Measurements from ENCODE around the gene ANKLE2.
A peak's percentile ranks its signal among the peaks of the same experiment; 100 is the strongest.
"Not testable (repeated sequence)": the region's sequence is repeated elsewhere in the genome, so short reads cannot be mapped to it uniquely, and the experiment has no call there.

ANKLE2 gene

DNA sequence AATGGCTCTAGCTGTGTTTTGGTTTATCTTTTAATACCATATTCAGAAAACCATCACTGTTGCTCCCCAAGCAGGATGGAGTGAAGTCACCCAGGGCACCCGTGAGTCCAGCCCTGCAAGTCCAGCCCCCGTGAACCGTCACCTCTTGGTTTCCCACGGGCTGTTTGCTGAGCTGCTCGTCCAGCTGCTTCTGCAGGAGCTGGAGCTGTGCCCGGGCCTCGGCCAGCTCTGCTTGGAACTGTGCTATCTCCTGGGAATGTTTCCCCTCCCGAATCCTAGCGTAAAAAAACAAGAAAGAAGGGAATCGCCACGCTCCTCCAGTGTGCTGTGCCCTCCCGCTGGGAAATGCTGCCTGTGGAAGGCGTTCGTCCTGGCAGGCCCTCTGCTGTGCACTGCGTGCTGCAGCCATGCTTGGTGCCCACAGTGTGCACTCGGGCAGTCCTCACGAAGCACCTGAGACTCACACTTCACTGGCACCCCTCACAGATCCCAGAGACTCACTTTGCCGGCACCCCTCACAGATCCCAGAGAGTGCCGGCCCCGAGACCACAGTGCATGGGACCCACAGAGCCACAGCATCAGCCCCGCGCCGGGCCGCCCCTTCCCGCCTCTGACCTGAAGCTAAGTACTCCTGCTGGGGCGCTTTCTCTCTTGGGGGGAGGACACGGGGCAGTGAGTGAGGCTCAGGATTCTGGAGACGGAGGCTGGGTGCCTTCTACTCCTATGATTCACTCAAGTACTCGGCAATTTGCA lies 15.4 kb upstream of the ANKLE2 start:
- DNase-seq: no peak

DNA sequence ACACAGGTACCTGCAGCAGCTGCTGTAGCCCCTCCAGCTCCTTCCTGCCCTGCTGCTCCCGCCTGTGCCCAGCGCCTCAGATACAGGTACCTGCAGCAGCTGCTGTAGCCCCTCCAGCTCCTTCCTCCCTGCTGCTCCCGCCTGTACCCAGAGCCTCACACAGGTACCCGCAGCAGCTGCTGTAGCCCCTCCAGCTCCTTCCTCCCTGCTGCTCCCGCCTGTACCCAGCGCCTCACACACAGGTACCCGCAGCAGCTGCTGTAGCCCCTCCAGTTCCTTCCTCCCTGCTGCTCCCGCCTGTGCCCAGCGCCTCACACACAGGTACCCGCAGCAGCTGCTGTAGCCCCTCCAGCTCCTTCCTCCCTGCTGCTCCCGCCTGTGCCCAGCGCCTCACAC lies 14.6 kb upstream of the ANKLE2 start:
- not testable (repeated sequence) for DNase-seq

DNA sequence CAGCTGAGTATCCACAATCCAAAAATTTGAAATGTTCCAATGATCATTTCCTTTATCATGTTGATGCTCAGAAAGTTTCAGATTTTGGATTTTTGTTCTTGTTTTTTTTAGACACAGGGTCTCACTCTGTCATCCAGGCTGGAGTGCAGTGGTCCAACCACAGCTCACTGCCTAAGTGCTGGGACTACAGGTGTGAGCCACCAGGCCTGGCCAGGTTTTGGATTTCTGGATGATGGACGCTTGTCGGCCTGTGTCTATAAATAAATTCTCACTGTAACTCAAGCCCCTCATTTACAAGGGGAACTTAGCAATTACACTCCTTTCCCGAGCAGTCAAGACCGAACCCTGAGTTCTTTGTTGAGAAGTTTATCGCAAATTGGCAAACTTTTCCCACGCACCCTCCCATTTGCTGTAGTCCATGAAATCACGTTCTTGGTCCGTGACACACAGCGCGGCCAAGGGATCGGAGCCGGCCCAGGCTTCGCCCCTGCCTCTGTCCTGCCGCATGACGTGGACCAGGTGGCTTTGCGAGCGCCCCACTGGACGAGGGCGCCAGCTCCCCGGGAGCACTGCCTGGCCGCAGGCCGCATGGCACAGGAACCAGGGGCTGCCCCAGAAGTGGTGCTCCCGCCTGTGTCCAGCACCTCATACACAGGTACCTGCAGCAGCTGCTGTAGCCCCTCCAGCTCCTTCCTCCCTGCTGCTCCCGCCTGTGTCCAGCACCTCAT lies 14.0 kb upstream of the ANKLE2 start:
- no peak for DNase-seq

DNA sequence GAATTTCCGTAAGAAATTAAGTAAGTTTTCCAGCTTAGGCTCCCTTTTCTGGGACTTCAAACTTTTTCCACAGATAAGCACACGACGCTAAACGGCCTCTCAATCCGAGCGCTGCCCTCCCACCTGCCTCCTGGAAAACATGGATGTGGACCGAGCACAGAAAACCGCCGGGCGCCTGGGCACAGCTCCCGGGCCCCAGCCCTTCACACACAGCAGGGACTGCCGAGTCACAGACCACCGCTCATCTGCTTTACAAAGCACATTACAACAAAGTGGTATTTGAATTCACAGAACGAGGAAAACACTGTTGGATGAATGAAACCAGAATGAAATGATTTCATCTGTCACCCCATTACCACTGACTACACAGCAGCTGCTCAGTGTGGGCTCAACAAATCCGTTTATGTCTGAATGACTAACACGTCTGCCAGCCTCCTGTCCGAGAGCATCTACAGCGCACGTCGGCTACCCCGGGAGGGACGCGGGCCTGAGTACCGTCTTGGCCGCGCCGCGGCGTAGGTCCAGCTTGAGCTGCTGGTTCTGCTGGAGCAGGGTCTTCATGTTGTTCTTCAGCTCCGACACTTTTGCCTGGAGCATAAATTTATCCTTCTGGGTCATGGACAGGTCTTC lies 13.1 kb upstream of the ANKLE2 start:
- no peak for DNase-seq

DNA sequence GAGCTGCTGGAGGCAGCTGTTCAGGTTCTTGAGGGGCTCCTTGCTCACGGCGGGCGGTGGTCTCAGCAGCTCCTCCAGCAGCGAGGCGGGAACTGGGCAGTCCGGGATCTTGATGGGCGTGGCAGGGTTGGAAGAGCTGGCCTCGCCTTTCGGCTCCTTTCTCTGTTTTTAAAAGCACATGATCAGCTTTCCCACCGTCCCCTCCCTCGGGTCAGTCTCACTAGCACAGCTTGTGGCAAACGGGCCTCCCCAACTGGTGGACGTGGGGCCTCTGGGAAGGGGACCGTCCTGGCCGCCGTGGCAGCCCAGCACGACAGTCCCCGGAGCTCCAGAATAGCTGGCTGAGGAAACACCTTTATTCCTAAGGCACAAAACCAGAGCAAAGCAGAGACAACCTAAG lies 12.5 kb upstream of the ANKLE2 start:
- no peak for DNase-seq

DNA sequence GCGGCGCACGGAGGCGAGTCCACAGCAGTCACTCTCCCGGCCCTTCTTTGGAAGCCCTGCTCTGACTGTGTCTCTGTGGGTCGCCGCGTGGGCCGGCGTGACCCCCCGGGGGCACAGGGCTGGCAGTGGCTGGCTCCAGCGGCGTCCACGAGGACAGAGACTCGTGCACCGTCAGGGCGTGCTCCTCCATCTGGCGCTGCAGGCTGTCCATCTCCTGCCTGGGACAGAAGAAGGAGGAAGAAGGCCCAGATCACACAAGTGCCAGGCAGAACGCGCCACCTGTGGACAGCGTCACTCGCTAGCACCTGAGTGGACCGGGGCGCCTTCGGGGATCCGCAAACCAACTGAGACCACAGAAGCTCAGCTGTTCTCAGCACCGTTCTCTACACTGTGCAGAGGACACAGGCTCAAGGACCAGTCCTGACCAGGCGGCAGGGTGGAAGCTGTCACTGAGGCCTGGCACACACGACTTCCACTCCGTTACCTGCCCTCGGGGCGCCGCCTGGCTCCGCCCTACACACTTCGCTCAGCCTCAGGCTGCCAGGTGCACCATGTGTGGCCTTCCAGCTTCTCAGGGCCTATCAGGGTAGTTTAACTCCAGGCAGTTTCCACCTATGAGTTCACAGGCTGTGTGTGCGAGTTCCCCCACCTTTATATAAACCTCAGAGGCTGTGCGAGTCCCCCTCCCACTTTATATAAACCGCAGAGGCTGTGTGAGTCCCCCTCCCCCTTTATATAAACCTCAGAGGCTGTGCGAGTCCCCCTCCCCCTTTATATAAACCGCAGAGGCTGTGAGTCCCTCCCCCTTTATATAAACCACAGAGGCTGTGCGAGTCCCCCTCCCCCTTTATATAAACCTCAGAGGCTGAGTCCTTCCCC lies 11.7 kb upstream of the ANKLE2 start:
- no peak for DNase-seq

DNA sequence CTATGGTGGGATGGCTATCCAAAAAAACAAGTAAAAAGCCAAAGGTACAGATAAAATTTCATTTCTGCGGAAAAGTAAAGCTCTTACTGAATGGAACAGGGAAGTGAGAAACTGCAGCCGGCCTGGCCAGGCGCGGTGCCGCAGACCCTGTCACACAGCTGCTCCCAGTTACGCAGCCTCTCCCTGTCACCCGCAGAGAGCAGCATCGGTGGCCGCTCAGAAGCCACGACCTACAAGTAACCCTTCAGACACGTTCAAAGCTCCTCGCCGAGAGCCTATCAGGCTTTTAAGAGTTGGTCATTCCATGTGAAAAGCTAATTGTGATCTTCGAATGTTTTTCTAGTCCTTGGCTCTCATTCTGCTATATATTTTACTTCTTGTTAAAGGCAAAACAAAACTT lies 11.0 kb upstream of the ANKLE2 start:
- peak; percentile 44 to 79 (median 70) for DNase-seq

DNA sequence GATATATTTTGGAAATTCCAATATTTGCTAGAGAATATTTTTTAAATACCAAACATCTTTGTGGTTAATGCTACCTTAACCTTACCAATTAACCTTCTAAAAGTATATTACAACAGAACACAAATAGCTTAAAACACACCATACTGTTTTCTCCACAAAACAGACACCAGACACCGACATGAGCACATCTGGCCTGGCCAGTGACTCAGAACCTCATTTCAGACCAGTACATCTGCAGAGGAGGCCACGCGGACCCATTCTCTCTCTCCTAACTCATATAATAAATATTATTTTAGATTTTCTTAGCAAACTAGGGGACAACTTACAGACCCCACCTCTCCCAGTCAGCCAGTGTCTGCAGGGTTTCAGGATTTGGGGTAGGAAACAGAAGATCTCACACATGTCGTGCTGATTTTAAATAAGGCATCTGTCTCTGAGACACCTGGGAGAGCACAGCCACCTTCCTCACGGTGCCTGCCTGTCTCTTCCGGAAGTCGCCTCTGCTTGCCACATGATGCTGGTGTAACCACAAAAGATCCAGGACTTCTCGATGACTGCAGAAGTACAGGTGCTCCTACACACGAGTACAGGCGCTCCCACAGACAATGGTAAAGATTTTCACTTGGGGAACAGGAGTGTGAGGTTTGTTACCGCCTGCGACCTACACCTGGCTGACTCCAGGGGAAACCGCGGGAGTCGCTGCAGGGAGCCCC lies 9.7 kb upstream of the ANKLE2 start:
- DNase-seq: peak in 3 of 4 experiments; percentile 29 to 34 (median 32)

DNA sequence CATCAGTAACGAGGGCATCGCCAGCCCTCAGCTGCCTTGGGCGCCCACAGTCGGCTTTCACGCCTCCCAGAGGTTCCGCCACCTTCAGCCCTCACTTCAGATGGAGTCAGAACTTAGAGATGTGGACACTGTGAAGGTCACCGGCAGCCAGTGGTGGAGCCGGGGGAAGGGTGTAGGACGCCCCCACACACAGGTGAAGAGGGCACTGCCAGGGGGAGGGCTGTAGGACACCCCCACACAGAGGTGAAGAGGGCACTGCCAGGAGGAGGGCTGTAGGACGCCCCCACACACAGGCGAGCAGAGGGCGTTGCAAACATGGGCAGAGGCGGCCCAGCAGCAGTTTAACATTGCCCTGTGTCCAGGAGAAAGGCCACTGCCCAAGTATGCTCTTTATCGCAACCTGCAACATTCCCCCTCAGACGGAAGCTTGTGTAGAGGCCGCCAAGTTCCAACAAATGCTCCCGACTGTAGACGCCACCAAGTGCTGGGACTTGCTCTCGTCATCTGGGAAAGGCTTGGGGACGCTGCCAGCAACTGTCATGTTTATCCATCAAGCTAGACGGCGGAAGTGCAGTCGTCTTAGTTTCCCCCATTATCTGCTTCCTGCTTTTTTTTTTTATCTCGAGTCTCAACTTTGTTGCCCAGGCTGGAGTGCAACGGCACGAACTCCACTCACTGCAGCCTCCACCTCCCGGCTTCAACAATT lies 4.9 kb upstream of the ANKLE2 start:
- DNase-seq: peak; percentile 71 to 81 (median 79)

DNA sequence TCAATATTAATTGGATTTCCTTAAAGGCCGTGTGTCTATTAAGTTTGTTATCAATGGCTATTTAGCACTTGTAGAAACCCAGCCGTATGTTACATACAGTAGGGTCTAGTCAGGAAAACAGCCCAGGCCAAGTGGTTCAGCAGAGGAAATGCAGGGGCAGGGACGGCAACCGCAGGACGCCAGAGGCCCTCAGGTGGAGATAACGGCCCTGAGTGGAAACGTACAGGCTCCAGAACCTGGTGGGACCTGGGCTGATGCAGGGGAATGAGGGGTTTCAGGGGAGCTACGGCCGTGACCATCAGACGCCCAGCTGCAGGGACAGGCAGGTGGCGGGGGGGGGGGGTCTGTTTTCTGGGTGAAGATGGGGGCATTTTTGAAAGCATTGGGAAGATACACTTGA lies 3.7 kb upstream of the ANKLE2 start:
- DNase-seq: no peak

DNA sequence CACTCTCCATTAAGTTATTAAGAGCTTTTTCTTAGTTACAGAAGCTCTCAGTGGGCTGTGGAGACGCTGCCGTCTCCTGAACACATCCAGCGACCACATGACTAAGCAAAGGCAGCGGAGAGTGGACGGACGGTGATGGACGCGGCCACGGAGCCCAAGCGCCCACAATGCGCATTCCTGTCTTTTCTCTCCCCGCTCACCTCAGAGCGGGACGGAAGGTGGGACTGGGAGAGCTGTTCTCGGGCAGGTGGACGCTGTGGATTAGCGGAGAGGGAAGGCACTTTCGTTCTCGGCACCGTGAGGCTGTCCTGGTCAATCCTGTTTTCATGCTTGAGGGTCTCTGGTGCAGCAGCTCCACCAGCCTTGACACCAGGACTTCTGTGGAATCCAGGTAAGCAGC lies 2.6 kb upstream of the ANKLE2 start:
- no peak for DNase-seq

DNA sequence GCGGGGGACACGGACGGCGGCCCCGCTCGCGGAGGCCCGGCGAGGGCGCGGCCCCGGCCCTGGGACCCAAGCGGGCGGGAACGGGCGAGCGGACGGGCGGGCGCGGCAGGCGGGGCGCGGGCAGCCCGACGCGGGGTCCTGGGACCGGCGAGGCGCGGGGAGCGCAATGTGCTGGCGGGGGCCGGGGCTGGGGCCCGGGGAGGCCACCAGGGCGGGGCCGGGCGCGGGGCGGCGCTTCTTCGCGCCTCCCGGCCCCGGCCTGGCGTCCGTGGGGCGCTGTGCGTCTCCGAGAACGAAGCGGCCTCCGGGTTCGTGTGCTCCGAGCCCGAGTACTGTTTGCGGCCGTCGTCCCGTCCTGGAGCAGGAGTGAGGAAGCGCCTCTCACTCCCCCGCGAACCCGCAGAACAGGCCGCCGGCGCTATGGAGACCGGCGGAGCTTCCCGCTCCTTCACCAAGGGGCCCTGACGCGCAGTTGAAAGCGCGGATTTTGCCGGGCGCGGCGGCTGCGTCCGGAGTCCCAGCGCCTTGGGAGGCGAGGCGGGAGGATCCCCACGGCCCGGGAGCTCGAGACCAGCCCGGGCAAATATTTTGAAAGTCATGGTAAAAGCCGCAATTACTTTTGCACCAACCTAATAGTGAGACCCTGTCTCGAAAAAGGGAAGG lies 420 bp upstream of the ANKLE2 start:
- DNase-seq: peak; percentile 95 to 99 (median 98)

DNA sequence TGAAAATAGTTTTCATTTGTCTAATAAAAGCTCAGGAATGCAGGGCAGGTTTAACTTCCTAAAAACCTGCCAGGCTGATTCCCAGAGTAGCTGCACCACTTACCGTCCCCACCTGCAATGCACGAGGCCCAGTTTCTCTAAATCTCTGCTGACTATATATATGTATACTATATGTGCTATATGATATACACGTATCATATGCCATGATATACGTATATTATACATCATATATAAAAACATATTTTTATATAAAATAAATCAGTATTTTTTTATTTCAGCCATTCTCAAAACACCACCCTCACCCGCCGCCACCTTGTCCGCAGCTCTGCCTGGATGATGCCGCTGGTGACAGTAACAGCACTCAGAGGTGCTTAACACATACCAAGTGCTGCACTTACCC lies 2.3 kb downstream of the ANKLE2 start:
- DNase-seq: no peak

DNA sequence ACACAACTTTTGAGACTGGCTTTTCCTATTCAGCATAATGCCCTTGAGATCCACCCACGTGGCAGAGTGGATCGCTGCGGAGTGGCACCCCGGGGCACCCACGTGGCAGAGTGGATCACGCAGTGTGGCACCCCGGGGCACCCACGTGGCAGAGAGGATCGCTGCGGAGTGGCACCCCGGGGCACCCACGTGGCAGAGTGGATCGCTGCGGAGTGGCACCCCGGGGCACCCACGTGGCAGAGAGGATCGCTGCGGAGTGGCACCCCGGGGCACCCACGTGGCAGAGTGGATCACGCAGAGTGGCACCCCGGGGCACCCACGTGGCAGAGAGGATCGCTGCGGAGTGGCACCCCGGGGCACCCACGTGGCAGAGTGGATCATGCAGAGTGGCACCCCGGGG lies 2.8 kb downstream of the ANKLE2 start:
- DNase-seq: not testable (repeated sequence)

DNA sequence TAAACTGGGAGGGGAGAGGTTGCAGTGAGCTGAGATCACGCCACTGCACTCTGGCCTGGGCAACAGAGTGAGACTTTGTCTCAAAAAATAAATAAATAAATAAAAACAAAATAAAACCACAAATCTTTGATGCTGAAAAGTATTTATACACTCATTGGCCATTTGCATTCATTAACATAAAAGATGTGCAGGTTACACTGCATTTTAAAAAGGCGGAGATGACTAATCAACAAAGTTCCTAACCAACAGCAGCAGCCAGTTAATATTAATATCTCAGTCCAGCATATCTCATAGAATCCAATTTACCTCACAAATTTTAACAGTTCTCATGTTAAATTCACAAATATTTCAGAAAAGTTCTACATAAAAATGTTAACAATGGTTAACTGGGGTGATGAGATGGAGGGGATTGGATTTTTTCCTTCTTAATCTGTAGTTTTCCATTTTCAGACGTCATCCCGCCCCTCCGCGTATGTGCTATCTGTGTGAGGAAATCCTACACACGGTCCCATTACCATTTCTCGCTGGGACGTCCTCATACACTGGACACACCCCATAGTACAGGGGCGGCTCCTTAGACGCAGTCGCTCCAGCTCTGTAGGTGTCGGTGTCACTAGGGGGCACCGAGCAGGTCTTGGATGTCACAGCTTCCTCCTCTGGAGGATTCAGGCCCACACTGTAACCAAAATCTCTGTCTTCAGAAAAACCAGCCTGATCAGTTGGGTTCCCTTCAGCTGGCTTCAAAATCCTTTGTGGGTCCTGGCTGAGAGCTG lies 7.3 kb downstream of the ANKLE2 start:
- DNase-seq: peak in 1 of 4 experiments; percentile 14

DNA sequence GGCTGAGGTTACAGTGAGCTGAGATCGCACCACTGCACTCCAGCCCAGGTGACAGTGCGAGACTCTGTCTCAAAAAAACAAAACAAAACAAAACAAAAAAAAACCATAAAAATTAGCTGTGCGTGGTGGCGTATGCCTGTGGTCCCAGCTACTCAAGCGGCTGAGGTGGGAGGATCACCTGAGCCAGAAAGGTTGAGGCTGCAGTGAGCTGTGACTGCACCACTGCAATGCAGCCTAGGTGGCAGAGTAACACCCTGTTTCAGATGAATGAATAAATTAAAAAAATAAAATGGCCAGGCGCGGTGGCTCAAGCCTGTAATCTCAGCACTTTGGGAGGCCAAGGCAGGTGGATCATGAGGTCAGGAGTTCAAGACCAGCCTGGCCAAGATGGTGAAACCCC lies 8.0 kb downstream of the ANKLE2 start:
- DNase-seq: not testable (repeated sequence)

DNA sequence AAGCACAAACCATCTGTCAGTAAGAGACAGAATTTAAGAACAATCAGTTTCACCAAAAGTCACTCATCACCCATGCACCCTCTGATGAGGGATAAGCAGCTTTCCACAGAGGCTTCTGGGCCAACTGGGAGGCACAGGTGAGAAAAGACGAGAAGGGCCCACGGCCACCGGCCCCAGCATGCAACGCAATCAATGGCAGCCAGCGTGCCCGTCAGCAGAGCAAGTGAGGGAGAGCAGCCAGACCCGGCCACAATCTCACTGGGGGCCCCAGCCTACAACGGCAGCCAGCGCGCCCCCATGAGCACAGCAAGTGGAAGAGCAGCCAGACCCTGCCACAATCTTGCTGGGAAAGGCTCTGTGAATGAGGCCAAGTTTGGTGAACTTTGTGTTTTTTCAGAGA lies 13.3 kb downstream of the ANKLE2 start:
- DNase-seq: no peak

DNA sequence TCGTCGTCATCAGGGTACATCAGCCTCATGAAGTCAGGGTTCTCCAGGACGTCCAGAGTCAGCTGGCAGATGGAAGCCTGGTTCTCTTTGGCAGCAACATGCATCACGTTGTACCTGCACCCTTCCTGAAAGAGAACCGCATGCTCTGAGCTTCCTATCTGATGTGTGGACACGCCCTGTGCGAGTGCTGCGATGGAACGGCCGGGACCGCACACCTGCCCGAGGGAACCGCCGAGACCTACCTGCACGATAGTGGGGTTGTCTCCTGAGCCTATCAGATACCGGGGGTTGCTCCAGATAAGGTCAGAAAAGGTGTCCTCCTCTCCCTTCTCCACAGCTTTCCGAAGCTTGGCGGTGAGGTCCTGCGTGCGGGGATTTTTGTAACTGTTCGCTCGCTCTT lies 13.7 kb downstream of the ANKLE2 start:
- DNase-seq: no peak

DNA sequence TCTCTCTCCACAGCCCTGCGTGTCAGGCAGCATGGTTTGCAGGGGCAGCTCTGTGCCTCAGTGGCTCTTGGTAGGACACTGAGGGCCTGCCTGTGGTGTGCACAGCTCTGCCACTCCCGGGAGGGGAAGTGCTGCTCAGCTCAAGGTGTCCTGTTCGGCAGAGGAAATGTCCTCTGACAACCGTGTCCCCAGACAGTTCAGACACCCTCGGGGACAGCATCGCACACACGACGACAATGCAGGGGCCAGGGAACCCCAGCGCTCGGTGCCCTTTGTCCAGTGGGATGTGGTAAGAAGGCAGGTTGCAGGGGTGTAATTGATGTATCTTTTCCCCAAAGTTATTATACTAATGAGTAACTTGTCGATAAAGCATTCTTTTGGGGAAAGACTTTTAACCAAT lies 14.2 kb downstream of the ANKLE2 start:
- DNase-seq: no peak

DNA sequence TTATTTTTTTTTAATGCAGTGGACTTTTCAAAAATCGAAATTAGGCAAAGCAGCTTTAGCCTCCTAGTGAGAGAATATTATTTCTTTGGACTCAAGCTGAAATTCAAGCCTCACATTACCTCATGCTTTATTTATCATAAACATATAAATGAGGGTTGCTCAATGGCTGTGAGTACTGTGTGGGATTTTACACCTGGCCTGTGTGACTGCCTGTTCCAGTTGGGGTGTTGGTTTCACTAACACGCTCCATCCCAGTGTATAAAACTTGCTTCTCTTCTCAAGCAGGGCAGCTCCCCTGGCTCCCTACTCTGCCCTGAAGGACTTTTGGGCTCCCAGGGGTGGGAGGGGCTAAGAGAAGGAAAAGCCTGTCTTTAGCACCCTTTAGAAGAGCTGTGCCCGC lies 15.0 kb downstream of the ANKLE2 start:
- no peak for DNase-seq

All from suppressor macrophage (primary cell).